GM10266 (cell line): ENCODE results near the gene FAF1.

ENCODE experiments used
- DNase-seq: peaks from one replicate; pipeline ENCODE4 v3.0.0; 2012; ENCODE audit errors: extremely low spot score
- CTCF ChIP-seq: IDR thresholded peaks from 2 replicates; pipeline ENCODE4 v1.5.1; 2012; ENCODE audit warnings: mild to moderate bottlenecking, low read depth; ENCODE audit not compliant: control insufficient read depth, insufficient read depth; ENCODE audit errors: missing control alignments

FAF1 gene

GRCh38 chr1:50841791-50842387, 118.2 kb downstream of the FAF1 start:
- TF ChIP-seq CTCF, result no peak
- no peak for DNase-seq

GRCh38 chr1:50836117-50836516, 124.0 kb downstream of the FAF1 start:
- no peak for DNase-seq
- no peak for TF ChIP-seq CTCF

DNA sequence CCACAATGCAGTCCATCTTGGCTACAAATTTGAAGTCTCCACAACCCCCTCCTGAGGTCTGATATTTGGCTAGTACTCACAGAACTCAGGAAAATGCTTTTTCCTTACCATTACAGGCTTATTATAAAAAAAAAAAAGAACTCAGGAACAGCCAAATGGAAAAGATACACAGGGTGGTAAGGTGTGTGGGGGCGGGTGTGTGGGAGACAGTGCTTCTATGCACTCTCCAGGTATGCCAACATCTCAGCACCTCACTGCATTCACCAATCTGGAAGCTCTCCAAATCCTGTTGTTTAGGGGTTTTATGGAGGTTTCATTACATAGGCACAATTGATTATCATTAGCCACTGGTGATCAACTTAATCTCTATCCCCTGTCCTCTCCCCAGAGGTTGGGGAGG, 126.9 kb downstream of the FAF1 start:
- no peak for TF ChIP-seq CTCF
- DNase-seq, result no peak

DNA sequence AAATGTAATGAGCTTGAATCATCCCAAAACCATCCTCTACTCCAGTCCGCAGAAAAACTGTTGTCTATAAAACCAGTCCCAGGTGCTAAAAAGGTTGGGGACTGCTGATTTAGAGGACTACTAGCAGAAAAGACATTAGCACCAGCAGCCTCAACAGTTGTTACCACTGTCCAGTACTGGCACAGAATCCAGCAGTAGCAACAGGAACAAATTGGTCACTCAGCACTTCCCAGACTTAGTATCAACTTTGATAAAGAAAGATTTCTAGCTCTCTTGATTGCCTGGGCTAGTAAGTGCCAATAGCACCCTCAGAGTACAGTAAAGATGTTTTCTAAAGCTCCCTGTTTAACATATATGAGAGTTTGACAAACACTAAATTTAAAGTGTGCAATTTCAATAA, 127.9 kb downstream of the FAF1 start:
- no peak for TF ChIP-seq CTCF
- DNase-seq, result no peak

DNA sequence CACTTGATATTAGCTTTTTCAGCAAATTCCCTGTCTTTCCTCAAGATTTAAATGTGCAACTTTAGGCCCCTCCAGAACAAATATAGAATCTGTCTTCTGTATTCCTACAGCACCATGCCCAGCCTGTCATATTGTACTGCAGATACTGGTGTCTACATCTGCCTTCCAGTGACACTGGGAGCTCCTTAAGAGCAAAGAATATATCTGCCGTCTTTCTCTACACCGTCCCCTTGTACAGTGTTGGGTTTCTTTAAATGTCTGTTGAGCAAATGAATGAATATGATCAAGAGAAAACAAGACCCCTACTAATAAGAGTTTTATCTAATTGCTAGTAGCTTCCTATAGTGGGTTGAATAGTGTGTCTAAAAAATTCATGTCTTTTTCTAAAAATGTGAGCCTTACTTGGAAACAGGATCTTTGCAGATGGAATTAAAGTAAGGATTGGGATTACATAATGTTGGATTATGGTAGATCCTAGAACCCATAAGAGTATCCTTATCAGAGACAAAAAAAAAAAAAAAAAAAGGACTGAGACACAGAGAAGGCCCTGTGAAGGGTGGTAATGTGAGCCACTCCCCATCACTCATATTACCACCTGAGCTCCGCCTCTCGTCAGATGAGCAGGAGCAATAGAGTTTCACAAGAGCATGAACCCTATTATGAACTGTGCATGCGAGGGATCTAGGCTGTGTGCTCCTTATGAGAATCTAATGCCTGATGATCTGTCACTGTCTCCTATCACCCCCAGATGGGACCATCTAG, 128.6 kb downstream of the FAF1 start:
- DNase-seq, result no peak
- TF ChIP-seq CTCF, result no peak

DNA sequence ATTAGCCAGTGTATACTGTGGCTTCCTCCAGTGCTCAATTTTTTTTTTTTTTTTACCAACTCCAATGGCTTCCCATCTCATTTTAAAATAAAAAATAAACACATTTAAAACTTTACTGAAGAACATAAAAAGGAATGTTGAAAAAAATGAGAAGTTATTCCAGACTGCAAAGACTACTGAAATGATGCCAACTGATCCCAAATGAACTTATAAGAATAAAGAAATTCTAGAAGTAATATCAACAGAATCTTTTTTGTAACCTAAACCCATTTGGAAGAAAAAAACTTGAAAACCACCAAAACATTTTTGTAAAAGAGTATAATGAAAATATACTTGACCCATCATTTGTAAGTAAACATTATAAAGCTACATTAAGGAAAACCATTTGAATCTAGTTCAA, 129.4 kb downstream of the FAF1 start:
- no peak for DNase-seq
- no peak for TF ChIP-seq CTCF
